Common myeloid progenitor, CD34-positive (primary cell): Measurements from ENCODE around the gene GNPTAB.

Experiments
- CTCF ChIA-PET: fragments of 350-600 bp; sonication (Branson Sonifier 250); formaldehyde crosslinking; loops from one replicate; lab custom pipeline; 2021; ENCODE audit warnings: antibody characterized with exemption; lab: Charles Lee
- POLR2A ChIA-PET: fragments of 350-600 bp; sonication (Branson Sonifier 250); formaldehyde crosslinking; loops from one replicate; lab custom pipeline; 2021; ENCODE audit warnings: antibody characterized with exemption; lab: Charles Lee
- DNase-seq, 3 donors: peaks; one replicate each; pipeline versions ENCODE4 v3.0.0 to v3.0.0-alpha.2; 2013
- H3K27ac ChIP-seq, 2 experiments: 1 replicate in 1 of 2; 2 replicates in 1 of 2; pipeline ENCODE4 v1.7.0; 2013; ENCODE audit warnings: inconsistent platforms in 2 of 2, low read length in 2 of 2, mild to moderate bottlenecking in 2 of 2, low read depth in 1 of 2, moderate library complexity in 1 of 2; ENCODE audit not compliant: severe bottlenecking in 2 of 2, insufficient read depth in 1 of 2, poor library complexity in 1 of 2
- H3K27me3 ChIP-seq, 5 experiments: replicated peaks in 2 of 5; 1 replicate in 3 of 5; 2 replicates in 2 of 5; pipeline versions ENCODE4 v1.6.1 to v1.7.0; 2013; ENCODE audit warnings: low read length in 4 of 5, mild to moderate bottlenecking in 2 of 5, moderate library complexity in 2 of 5, inconsistent platforms in 1 of 5; ENCODE audit not compliant: insufficient read depth in 5 of 5, control insufficient read depth in 4 of 5
- H3K36me3 ChIP-seq, 4 experiments: 1 replicate in 2 of 4; 2 replicates in 2 of 4; pipeline versions ENCODE4 v1.6.1 to v1.7.0; 2013; ENCODE audit warnings: low read length in 3 of 4, control low read depth in 1 of 4, mild to moderate bottlenecking in 1 of 4; ENCODE audit not compliant: control insufficient read depth in 4 of 4, insufficient read depth in 4 of 4
- H3K4me1 ChIP-seq, 4 experiments: 1 replicate in 3 of 4; 2 replicates in 1 of 4; pipeline versions ENCODE4 v1.6.1 to v1.7.1; 2013; ENCODE audit warnings: low read length in 3 of 4, mild to moderate bottlenecking in 3 of 4, control low read depth in 1 of 4, inconsistent platforms in 1 of 4, moderate library complexity in 1 of 4; ENCODE audit not compliant: control insufficient read depth in 4 of 4, insufficient read depth in 4 of 4; ENCODE audit errors: control extremely low read depth in 1 of 4
- H3K4me3 ChIP-seq, 7 experiments: 1 replicate in 4 of 7; 2 replicates in 3 of 7; pipeline versions ENCODE4 v1.5.1 to v1.7.0; 2013; ENCODE audit warnings: mild to moderate bottlenecking in 7 of 7, low read length in 6 of 7, moderate library complexity in 6 of 7, inconsistent platforms in 2 of 7, low read depth in 2 of 7, control low read depth in 1 of 7; ENCODE audit not compliant: insufficient read depth in 4 of 7, control insufficient read depth in 1 of 7; ENCODE audit errors: extremely low read depth in 1 of 7
- H3K9me3 ChIP-seq, 5 experiments: 1 replicate in 4 of 5; 2 replicates in 1 of 5; pipeline versions ENCODE4 v1.6.1 to v1.7.1; 2013; ENCODE audit warnings: low read length in 4 of 5, mild to moderate bottlenecking in 2 of 5, inconsistent platforms in 1 of 5, low read depth in 1 of 5, moderate library complexity in 1 of 5; ENCODE audit not compliant: control insufficient read depth in 4 of 5, insufficient read depth in 2 of 5; ENCODE audit errors: control extremely low read depth in 1 of 5
- WGBS: methylation state at CpG from one replicate; pipeline ENCODE4 v1.1.5; 2013; ENCODE audit not compliant: insufficient coverage; 5-methylcytosine and 5-hydroxymethylcytosine counted together

Gene GNPTAB

DNA sequence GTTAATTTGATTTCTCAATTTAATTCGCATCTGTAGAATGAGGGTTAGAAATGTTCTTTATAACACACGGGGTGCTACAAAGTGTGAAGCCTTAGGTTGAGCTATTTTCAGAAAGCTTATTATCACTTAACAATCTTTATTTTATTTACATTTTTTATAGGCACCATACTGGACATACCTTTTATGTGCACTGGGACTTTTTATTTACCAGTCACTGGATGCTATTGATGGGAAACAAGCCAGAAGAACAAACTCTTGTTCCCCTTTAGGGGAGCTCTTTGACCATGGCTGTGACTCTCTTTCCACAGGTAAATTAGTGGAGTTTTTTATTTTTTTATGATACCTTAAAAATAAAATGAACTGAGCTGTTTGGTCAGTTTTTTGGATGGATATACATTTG is 116.8 kb downstream of the GNPTAB start:
- DNase-seq = no peak
- no peak overlapping the region for H3K27ac ChIP-seq
- H3K36me3 ChIP-seq = peaks cover 2 to 5% (median 3%) of the 10 kb centered on the region in 4 experiments
- no peaks in the 10 kb centered on the region for H3K27me3 ChIP-seq
- peaks cover 5 to 27% (median 13%) of the 10 kb centered on the region in 4 experiments for H3K4me1 ChIP-seq
- no peaks in the 10 kb centered on the region for H3K9me3 ChIP-seq
- ChIA-PET POLR2A (interaction anchor here (0.7 kb wide), 1 partner anchor 30 kb away, joined by 3 read pairs; no protein-coding TSS in a partner anchor), CTCF (interaction anchor here (1.0 to 1.6 kb wide), 2 partner anchors 11 to 16 kb away, joined by 4 read pairs; no protein-coding TSS in a partner anchor)
- no peak overlapping the region for H3K4me3 ChIP-seq
- WGBS = no CpG with 5 or more reads among the region's 2 CpGs

- DNase-seq = no peak
- H3K9me3 ChIP-seq = no peaks in the 10 kb centered on the region
- no peak overlapping the region for H3K4me3 ChIP-seq
- no peak overlapping the region for H3K27ac ChIP-seq
- WGBS = 79% methylated on average over 5 of the region's 5 CpGs
- POLR2A ChIA-PET = no interaction called here
- CTCF ChIA-PET = interaction anchor here (1.0 kb wide), 1 partner anchor 15 kb away, joined by 4 read pairs; no protein-coding TSS in a partner anchor
- no peaks in the 10 kb centered on the region for H3K27me3 ChIP-seq
- H3K4me1 ChIP-seq = peaks cover 5 to 27% (median 13%) of the 10 kb centered on the region in 4 experiments
- peaks cover 0 to 3% (median 2%) of the 10 kb centered on the region in 4 experiments for H3K36me3 ChIP-seq
These were observed 117.6 kb downstream of the GNPTAB start for GRCh38 chr12:101713059-101713682.

DNA sequence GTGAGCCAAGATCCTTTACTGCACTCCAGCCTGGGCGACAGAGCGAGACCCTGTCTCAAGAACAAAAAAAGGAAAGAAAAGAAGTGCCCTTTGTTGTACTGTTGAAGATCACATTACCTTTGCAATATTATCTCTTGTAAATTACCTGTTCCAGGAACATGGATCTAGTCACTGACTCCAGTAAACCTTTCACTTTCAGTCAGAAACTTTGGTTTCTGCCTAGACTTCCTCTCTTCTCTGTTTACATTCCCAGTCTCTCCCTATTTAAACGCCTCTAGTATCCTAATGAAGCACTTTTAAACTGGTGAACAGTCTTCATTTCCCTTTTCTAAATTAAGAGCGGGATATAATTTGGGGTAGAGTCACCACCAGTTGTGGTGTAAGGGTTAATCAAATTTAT is 120.5 kb downstream of the GNPTAB start:
- POLR2A ChIA-PET = no interaction called here
- no peaks in the 10 kb centered on the region for H3K27me3 ChIP-seq
- H3K4me3 ChIP-seq = no peak overlapping the region
- WGBS = 100% methylated on average over 1 of the region's 4 CpGs
- no peak overlapping the region for H3K27ac ChIP-seq
- H3K9me3 ChIP-seq = no peaks in the 10 kb centered on the region
- CTCF ChIA-PET = no interaction called here
- H3K36me3 ChIP-seq = no peaks in the 10 kb centered on the region
- peaks cover 7 to 30% (median 22%) of the 10 kb centered on the region in 4 experiments for H3K4me1 ChIP-seq
- no peak for DNase-seq

DNA sequence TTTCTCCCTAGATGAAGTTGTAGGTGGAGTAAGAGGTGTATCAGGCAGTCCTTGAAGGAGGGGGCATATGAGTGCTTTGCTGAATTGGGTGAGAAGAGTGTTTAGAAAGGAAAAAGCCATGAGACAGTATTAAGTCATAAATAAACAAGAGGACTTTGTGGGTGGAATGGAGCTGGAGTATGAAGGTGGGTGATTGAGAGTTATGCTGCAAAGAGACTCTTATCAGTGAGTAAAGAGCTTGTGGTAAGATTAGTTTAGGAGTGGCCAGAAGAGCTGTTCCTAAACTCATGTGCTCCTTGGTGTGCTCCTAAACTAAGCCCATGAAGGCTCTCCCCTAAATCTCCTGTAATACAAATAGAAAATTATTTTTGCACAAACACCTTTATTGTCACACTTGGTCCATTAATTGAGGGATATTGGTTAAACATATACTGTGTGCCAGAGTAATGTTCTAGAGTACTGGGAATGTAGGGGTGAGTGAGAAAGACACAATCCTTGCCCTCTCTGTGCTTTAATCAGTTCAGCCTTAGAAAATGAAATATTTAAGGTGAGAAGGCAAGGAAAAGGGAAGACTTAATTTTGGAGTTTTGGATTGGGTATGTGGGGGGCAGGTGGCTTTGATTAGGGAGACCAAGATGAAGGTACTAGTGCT is 123.5 kb downstream of the GNPTAB start:
- peaks cover 0 to 7% (median 0%) of the 10 kb centered on the region in 4 experiments for H3K36me3 ChIP-seq
- H3K27me3 ChIP-seq = no peaks in the 10 kb centered on the region
- H3K9me3 ChIP-seq = no peaks in the 10 kb centered on the region
- no peak overlapping the region for H3K27ac ChIP-seq
- H3K4me3 ChIP-seq = no peak overlapping the region
- peak in 1 of 3 donors; percentile 20 for DNase-seq
- POLR2A ChIA-PET = no interaction called here
- CTCF ChIA-PET = interaction anchor here (1.9 to 2.0 kb wide), 2 partner anchors 8 kb away, joined by 4 to 9 read pairs; no protein-coding TSS in a partner anchor
- H3K4me1 ChIP-seq = peaks cover 3 to 19% (median 15%) of the 10 kb centered on the region in 4 experiments

GRCh38 chr12:101706403-101706802 is 124.4 kb downstream of the GNPTAB start:
- CTCF ChIA-PET = interaction anchor here (1.9 kb wide), 1 partner anchor 9 kb away, joined by 4 read pairs; no protein-coding TSS in a partner anchor

DNA sequence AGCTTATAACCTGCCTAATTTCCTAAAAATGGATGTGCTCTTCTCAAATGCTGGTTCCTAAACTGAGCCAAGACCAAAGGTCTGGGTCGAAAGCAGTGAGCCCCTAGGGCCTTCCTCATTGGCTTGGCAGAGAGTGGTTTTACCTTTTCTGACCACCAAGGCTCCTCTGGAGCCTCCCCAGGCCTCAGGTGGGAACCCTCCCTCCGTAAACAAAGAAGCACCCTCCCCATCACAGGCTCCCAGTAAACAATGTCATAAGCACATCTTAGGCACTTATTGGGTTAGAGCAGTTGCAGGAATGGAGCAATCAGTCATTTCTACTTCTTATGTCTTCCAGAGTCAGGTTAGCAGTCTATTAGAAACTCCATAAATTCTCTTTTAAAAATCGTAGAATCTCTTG is 127.3 kb downstream of the GNPTAB start:
- WGBS = 92% methylated on average over 1 of the region's 3 CpGs
- Histone ChIP-seq H3K4me3 (no peak overlapping the region), H3K27me3 (no peaks in the 10 kb centered on the region), H3K9me3 (no peaks in the 10 kb centered on the region), H3K27ac (no peak overlapping the region), H3K4me1 (peaks cover 3 to 32% (median 13%) of the 10 kb centered on the region in 4 experiments), H3K36me3 (peaks cover 0 to 7% (median 0%) of the 10 kb centered on the region in 4 experiments)
- POLR2A ChIA-PET = no interaction called here
- no peak for DNase-seq
- CTCF ChIA-PET = interaction anchor here (1.4 kb wide), 1 partner anchor 11 kb away, joined by 4 read pairs; no protein-coding TSS in a partner anchor

More at GRCh38 chr12:101706403-101706802, 124.4 kb downstream of the GNPTAB start:
- H3K27me3 ChIP-seq = no peaks in the 10 kb centered on the region
- peaks cover 0 to 7% (median 0%) of the 10 kb centered on the region in 4 experiments for H3K36me3 ChIP-seq
- H3K9me3 ChIP-seq = no peaks in the 10 kb centered on the region
- no CpG with 5 or more reads among the region's 1 CpG for WGBS
- H3K27ac ChIP-seq = no peak overlapping the region
- H3K4me3 ChIP-seq = no peak overlapping the region
- H3K4me1 ChIP-seq = peaks cover 3 to 19% (median 16%) of the 10 kb centered on the region in 4 experiments
- POLR2A ChIA-PET = no interaction called here
- no peak for DNase-seq
